Parietal lobe (tissue), 2 donors: ENCODE data around the gene SORCS1. TPM values are rescaled to one million over a fixed set of nuclear protein-coding genes. Genes with fewer than 3 reads are reported as not detected.

Experiments
- small RNA-seq: library from RNA; depleted of rRNA; stranded (forward); fragments of <200 nt; gene quantifications from one replicate; pipeline ENCODE3, GENCODE V24; 2014; ENCODE audit warnings: low replicate concordance
- total RNA-seq: library from RNA; depleted of rRNA; stranded (reverse); fragments of >200 nt; gene quantifications from one replicate; pipeline ENCODE4 v1.2.3, GENCODE V29; 2014

Gene SORCS1
- total RNA-seq: 64.2 TPM

DNA sequence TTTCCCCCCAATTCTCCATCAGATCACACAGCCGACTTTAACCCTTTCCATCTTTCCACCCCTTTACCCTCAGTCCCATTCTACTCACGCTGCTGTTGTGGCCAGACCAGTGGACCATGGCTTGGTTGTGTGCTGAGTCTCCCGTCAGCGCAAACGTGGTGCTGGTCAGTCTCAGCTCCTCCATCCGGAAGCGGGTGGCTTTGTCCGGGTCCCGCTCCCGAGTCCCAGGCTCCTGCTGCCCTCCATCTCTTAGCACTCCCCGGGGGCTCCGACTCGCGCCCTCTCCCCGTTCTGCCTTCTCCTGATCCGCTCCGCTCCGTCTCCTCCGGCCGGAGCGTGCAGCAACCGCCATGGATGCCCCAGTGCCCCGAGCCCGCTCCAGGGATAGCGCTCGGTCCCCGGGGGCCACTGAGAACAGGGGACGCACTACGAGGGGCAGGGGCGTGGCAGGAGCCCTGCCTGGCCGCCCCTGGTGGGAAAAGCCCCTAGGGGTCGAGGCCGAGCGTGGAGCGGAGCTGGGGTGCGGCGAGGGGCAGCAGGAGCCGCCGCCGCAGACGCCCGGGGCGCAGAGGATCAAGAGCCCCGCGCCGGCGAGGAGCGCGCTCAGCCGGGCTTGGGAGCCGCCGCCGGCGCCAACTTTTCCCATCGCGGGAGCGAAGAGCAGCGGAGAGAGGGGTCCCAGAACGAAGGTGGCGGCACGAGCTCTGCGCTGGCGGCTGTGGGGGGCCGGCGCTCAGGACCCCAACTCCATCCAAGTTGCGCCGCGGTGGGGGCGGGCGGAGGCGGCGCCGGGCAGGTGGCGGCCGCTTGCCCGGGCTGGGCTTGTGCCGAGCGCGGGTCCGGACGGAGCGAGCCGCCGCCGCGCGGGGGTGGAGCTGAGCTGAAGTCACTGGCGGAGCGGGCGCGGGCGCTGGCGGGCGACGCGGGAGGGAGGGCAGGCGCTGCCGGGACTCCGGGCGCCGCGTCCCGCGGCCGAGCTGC is at the start of gene SORCS1:
TSS of gene SORCS1 (minus strand) at position 826 of the 981 bp plus-strand sequence.

Small RNAs within 50 kb of the gene (small RNA-seq; reads per million reads assigned to genes)
- gene RNA5SP325: 0.15 reads per million
